Right lobe of liver (tissue), 4 donors: ENCODE results near the gene OPCML.

ENCODE experiments used
- CTCF ChIP-seq, 4 donors: fragments of 200-600 bp in 3 of 4; fragments of 450-650 bp in 1 of 4; IDR thresholded peaks; one replicate each; pipeline versions ENCODE4 v1.5.1 to v1.8.0; 2016 to 2022; ENCODE audit warnings: antibody characterized with exemption in 4 of 4, mild to moderate bottlenecking in 2 of 4
- POLR2A ChIP-seq: fragments of 450-650 bp; IDR thresholded peaks from one replicate; pipeline ENCODE4 v1.6.1; 2017; ENCODE audit warnings: antibody characterized with exemption, mild to moderate bottlenecking
- donor health status: DM: no; HTN: no; CAD: no.
- donor health status: DM: no; HTN: no; CAD: no.
- donor health status: DM: no; HTN: yes; CAD: no.

DNA sequence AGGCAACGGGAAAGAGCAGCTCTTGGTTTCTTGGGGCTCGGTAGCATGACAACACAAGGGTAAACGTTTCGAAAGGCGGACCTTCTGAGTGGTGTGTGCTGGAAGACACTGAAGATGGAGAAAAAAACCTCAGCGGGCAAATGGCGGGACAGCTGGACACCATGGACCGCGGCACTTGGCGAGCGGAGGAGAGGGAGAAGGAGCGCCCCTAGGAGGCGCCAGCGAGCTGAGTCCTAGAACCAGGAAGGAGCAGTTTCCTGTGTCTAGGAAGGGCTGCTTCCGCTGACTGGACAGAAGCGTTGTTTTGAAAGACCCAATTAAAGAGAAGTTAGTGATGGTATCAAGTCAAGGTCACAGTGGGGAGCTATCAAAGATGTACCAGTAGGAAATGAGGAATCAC is 44.0 kb upstream of the OPCML start:
- TF ChIP-seq CTCF (IDR thresholded peaks at IDR 0.05) (no peak), POLR2A (no peak)
